Small intestine (tissue), 7 donors: ENCODE results near the gene MAT2B. TPM values are rescaled to one million over a fixed set of nuclear protein-coding genes. Genes with fewer than 3 reads are reported as not detected.

Experiments used
- DNase-seq, 2 donors: peaks; one replicate each; pipeline versions ENCODE4 v3.0.0 to v3.0.0-alpha.2; 2013
- FAIRE-seq: peaks from 2 replicates; lab custom pipeline; 2012; peaks lifted over from hg19 to GRCh38; lab: Jason Lieb, UNC
- H3K27ac ChIP-seq, 3 donors: one replicate each; pipeline ENCODE4 v1.5.1; 2013; ENCODE audit warnings: low read length in 2 of 3, mild to moderate bottlenecking in 2 of 3, control low read depth in 1 of 3, inconsistent platforms in 1 of 3, low read depth in 1 of 3, moderate library complexity in 1 of 3
- H3K27me3 ChIP-seq, 3 donors: one replicate each; pipeline ENCODE4 v1.6.1; 2013; ENCODE audit warnings: low read length in 3 of 3, inconsistent platforms in 1 of 3; ENCODE audit not compliant: control insufficient read depth in 3 of 3, insufficient read depth in 3 of 3
- H3K36me3 ChIP-seq, 3 donors: one replicate each; pipeline ENCODE4 v1.6.1; 2013; ENCODE audit warnings: low read length in 3 of 3, inconsistent platforms in 1 of 3, low read depth in 1 of 3, mild to moderate bottlenecking in 1 of 3, moderate library complexity in 1 of 3; ENCODE audit not compliant: control insufficient read depth in 3 of 3, insufficient read depth in 2 of 3
- H3K4me1 ChIP-seq, 3 donors: one replicate each; pipeline ENCODE4 v1.6.1; 2013; ENCODE audit warnings: low read length in 2 of 3, inconsistent platforms in 1 of 3, low read depth in 1 of 3, mild to moderate bottlenecking in 1 of 3, moderate library complexity in 1 of 3; ENCODE audit not compliant: control insufficient read depth in 3 of 3, insufficient read depth in 2 of 3
- H3K4me3 ChIP-seq, 3 donors: one replicate each; pipeline ENCODE4 v1.5.1; 2013; ENCODE audit warnings: low read length in 3 of 3, control low read depth in 1 of 3, inconsistent platforms in 1 of 3, low read depth in 1 of 3, mild to moderate bottlenecking in 1 of 3, moderate library complexity in 1 of 3
- H3K9me3 ChIP-seq, 2 donors: one replicate each; pipeline ENCODE4 v1.6.1; 2013; ENCODE audit warnings: low read depth in 1 of 2, low read length in 1 of 2; ENCODE audit not compliant: control insufficient read depth in 2 of 2, insufficient read depth in 1 of 2
- WGBS, 3 donors: extraction: QIAGEN DNeasy Blood & Tissue Kit; methylation state at CpG; one replicate each; pipeline ENCODE4 v1.1.7; 2013; 5-methylcytosine and 5-hydroxymethylcytosine counted together
- polyA plus RNA-seq, 4 donors: library from polyadenylated mRNA; stranded (reverse) in 3 of 4; unstranded in 1 of 4; fragments of 200-250 nt in 3 of 4; fragments of 120-200 nt in 1 of 4; gene quantifications; one replicate each; pipeline versions ENCODE4 v1.2.1 to v1.2.3, GENCODE V29; 2013
- donor health status: healthy with polysubstance abuse.
- donor health status: control.
- donor health status: control.
- donor health status: Bipolar disorder and iron deficiency.
- donor health status: healthy.

MAT2B gene
- polyA plus RNA-seq, 4 donors, result 71.5 to 110 (median 83.1) TPM

GRCh38 chr5:163489745-163490075 lies 15.7 kb upstream of the MAT2B start:
- WGBS, 3 donors, result 68 to 84% (median 78%) methylated on average over 3 of the region's 3 CpGs
- Histone ChIP-seq H3K4me3 (no peak overlapping the region), H3K27ac (peak overlapping the region in 1 of 3 donors; percentile 61), H3K9me3 (no peaks in the 10 kb centered on the region), H3K4me1 (peaks cover 0 to 10% (median 0%) of the 10 kb centered on the region in 3 donors), H3K36me3 (peaks cover 0 to 2% (median 0%) of the 10 kb centered on the region in 3 donors), H3K27me3 (no peaks in the 10 kb centered on the region)
- no peak for FAIRE-seq
- no peak for DNase-seq

- Histone ChIP-seq H3K4me1 (no peaks in the 10 kb centered on the region), H3K9me3 (no peaks in the 10 kb centered on the region), H3K4me3 (no peak overlapping the region), H3K27me3 (no peaks in the 10 kb centered on the region), H3K27ac (no peak overlapping the region), H3K36me3 (no peaks in the 10 kb centered on the region)
- no peak for FAIRE-seq
- WGBS, 3 donors, result 93 to 100% (median 100%) methylated on average over 1 of the region's 1 CpG
- DNase-seq, result no peak
These were observed 9.1 kb upstream of the MAT2B start for GRCh38 chr5:163496286-163496685.

- no peak overlapping the region for H3K27ac ChIP-seq
These were observed 8.1 kb upstream of the MAT2B start for GRCh38 chr5:163497315-163497714.

GRCh38 chr5:163498886-163499285 lies 6.5 kb upstream of the MAT2B start:
- 92 to 97% (median 93%) methylated on average over 1 of the region's 1 CpG for WGBS, 3 donors
- no peak overlapping the region for H3K4me3 ChIP-seq

More at GRCh38 chr5:163497315-163497714, 8.1 kb upstream of the MAT2B start:
- Histone ChIP-seq H3K36me3 (no peaks in the 10 kb centered on the region), H3K4me3 (no peak overlapping the region), H3K4me1 (no peaks in the 10 kb centered on the region), H3K27me3 (no peaks in the 10 kb centered on the region), H3K9me3 (no peaks in the 10 kb centered on the region)
- peak in 1 of 2 donors; percentile 30 for DNase-seq
- no peak for FAIRE-seq
- WGBS, 3 donors, result 69 to 81% (median 72%) methylated on average over 3 of the region's 3 CpGs

GRCh38 chr5:163502521-163502920 lies 2.9 kb upstream of the MAT2B start:
- H3K36me3 ChIP-seq, result no peaks in the 10 kb centered on the region
- DNase-seq (peak in 1 of 2 donors; percentile 20), FAIRE-seq (no peak)
- H3K27me3 ChIP-seq, result no peaks in the 10 kb centered on the region
- WGBS, 3 donors, result 31 to 58% (median 46%) methylated on average over 8 of the region's 8 CpGs
- H3K4me1 ChIP-seq, result peaks cover 0 to 4% (median 0%) of the 10 kb centered on the region in 3 donors
- peak overlapping the region in 2 of 3 donors; percentile 67 to 79 for H3K4me3 ChIP-seq
- peak overlapping the region in 2 of 3 donors; percentile 89 to 96 for H3K27ac ChIP-seq
- no peaks in the 10 kb centered on the region for H3K9me3 ChIP-seq

More at GRCh38 chr5:163498886-163499285, 6.5 kb upstream of the MAT2B start:
- H3K4me1 ChIP-seq, result peaks cover 0 to 4% (median 0%) of the 10 kb centered on the region in 3 donors
- H3K9me3 ChIP-seq, result no peaks in the 10 kb centered on the region
- DNase-seq, result no peak
- H3K36me3 ChIP-seq, result no peaks in the 10 kb centered on the region
- H3K27me3 ChIP-seq, result no peaks in the 10 kb centered on the region
- no peak overlapping the region for H3K27ac ChIP-seq
- FAIRE-seq, result no peak

GRCh38 chr5:163503106-163504078 lies 2.0 kb upstream of the MAT2B start:
- 1% methylated on average over 17 of the region's 17 CpGs for WGBS, 3 donors
- H3K9me3 ChIP-seq, result no peaks in the 10 kb centered on the region

GRCh38 chr5:163504079-163504931 lies 1.1 kb upstream of the MAT2B start:
- H3K4me1 ChIP-seq, result peaks cover 0 to 9% (median 7%) of the 10 kb centered on the region in 3 donors
- no peak for FAIRE-seq
- 0 to 1% (median 1%) methylated on average over 27 of the region's 27 CpGs for WGBS, 3 donors

More at GRCh38 chr5:163503106-163504078, 2.0 kb upstream of the MAT2B start:
- peaks cover 0 to 3% (median 0%) of the 10 kb centered on the region in 3 donors for H3K36me3 ChIP-seq
- no peak for FAIRE-seq
- peaks cover 0 to 4% (median 0%) of the 10 kb centered on the region in 3 donors for H3K4me1 ChIP-seq
- H3K4me3 ChIP-seq, result peak overlapping the region; percentile 31 to 79 (median 67)
- DNase-seq, result peak; percentile 79 to 83
- no peaks in the 10 kb centered on the region for H3K27me3 ChIP-seq
- peak overlapping the region; percentile 96 to 98 (median 97) for H3K27ac ChIP-seq

GRCh38 chr5:163505049-163505367 lies 411 bp upstream of the MAT2B start:
- H3K27ac ChIP-seq, result peak overlapping the region; percentile 96 to 99 (median 98)
- H3K4me1 ChIP-seq, result peaks cover 0 to 9% (median 9%) of the 10 kb centered on the region in 3 donors
- no peak for FAIRE-seq

More at GRCh38 chr5:163504079-163504931, 1.1 kb upstream of the MAT2B start:
- Histone ChIP-seq H3K27ac (peak overlapping the region; percentile 96 to 98 (median 97)), H3K4me3 (peak overlapping the region; percentile 26 to 79 (median 67)), H3K9me3 (no peaks in the 10 kb centered on the region), H3K27me3 (no peaks in the 10 kb centered on the region), H3K36me3 (peaks cover 0 to 6% (median 0%) of the 10 kb centered on the region in 3 donors)
- peak; percentile 83 to 84 for DNase-seq

More at GRCh38 chr5:163505049-163505367, 411 bp upstream of the MAT2B start:
- WGBS, 3 donors, result 1% methylated on average over 7 of the region's 7 CpGs
- DNase-seq, result no peak
- Histone ChIP-seq H3K9me3 (no peaks in the 10 kb centered on the region), H3K36me3 (peaks cover 0 to 6% (median 0%) of the 10 kb centered on the region in 3 donors), H3K27me3 (no peaks in the 10 kb centered on the region), H3K4me3 (peak overlapping the region; percentile 26 to 79 (median 67))
